Mesenchymal stem cell (in vitro differentiated cells and primary cell): ENCODE data around the gene LGALS8.
"Not testable (repeated sequence)": the region's sequence is repeated elsewhere in the genome, so short reads cannot be mapped to it uniquely, and the experiment has no call there.

ENCODE experiments used
- DNase-seq: peaks from one replicate; pipeline ENCODE4 v3.0.0-alpha.2; 2013
- H2AFZ ChIP-seq: one replicate; pipeline ENCODE4 v1.6.1; 2013; ENCODE audit warnings: low read depth, mild to moderate bottlenecking, control low read depth, inconsistent platforms, low read length, moderate library complexity
- H2AK5ac ChIP-seq: 2 replicates; pipeline ENCODE4 v1.6.1; 2013; ENCODE audit warnings: low read length, moderate library complexity, mild to moderate bottlenecking, inconsistent platforms; ENCODE audit not compliant: severe bottlenecking
- H2BK120ac ChIP-seq: one replicate; pipeline ENCODE4 v1.6.1; 2013; ENCODE audit warnings: low read depth, mild to moderate bottlenecking, inconsistent platforms, low read length, moderate library complexity
- H2BK12ac ChIP-seq, 2 experiments: one replicate each; pipeline ENCODE4 v1.6.1; 2013; ENCODE audit warnings: inconsistent platforms in 2 of 2, low read length in 2 of 2, mild to moderate bottlenecking in 2 of 2, moderate library complexity in 2 of 2, control low read depth in 1 of 2
- H2BK15ac ChIP-seq: one replicate; pipeline ENCODE4 v1.6.1; 2013; ENCODE audit warnings: mild to moderate bottlenecking, low read depth, inconsistent platforms; ENCODE audit not compliant: poor library complexity, severe bottlenecking
- H2BK5ac ChIP-seq: 2 replicates; pipeline ENCODE4 v1.6.1; 2013; ENCODE audit warnings: low read depth, mild to moderate bottlenecking, low read length, control low read depth, inconsistent platforms; ENCODE audit not compliant: poor library complexity, severe bottlenecking
- H3K14ac ChIP-seq, 2 experiments: one replicate each; pipeline ENCODE4 v1.6.1; 2013; ENCODE audit warnings: inconsistent platforms in 2 of 2, low read length in 2 of 2, control low read depth in 1 of 2, mild to moderate bottlenecking in 1 of 2, moderate library complexity in 1 of 2
- H3K18ac ChIP-seq, 2 experiments: one replicate each; pipeline ENCODE4 v1.6.1; 2013; ENCODE audit warnings: inconsistent platforms in 2 of 2, low read length in 2 of 2, control low read depth in 1 of 2, low read depth in 1 of 2, mild to moderate bottlenecking in 1 of 2
- H3K23ac ChIP-seq, 2 experiments: one replicate each; pipeline ENCODE4 v1.6.1; 2013; ENCODE audit warnings: inconsistent platforms in 2 of 2, low read length in 2 of 2, mild to moderate bottlenecking in 2 of 2, moderate library complexity in 2 of 2, control low read depth in 1 of 2
- H3K27ac ChIP-seq: 2 replicates; pipeline ENCODE4 v1.5.1; 2013; ENCODE audit warnings: mild to moderate bottlenecking, moderate library complexity, low read length, control low read depth, inconsistent platforms; ENCODE audit not compliant: poor library complexity, severe bottlenecking
- H3K27me3 ChIP-seq, 2 experiments: 2 replicates each; pipeline versions ENCODE4 v1.6.1 to v1.7.0; 2013; ENCODE audit warnings: low read length in 2 of 2, mild to moderate bottlenecking in 2 of 2, moderate library complexity in 2 of 2, control low read depth in 1 of 2, inconsistent platforms in 1 of 2; ENCODE audit not compliant: control insufficient read depth in 1 of 2, insufficient read depth in 1 of 2
- H3K36me3 ChIP-seq, 2 experiments: 2 replicates each; pipeline versions ENCODE4 v1.6.1 to v1.7.0; 2013; ENCODE audit warnings: low read length in 2 of 2, control low read depth in 1 of 2, inconsistent platforms in 1 of 2, low read depth in 1 of 2, mild to moderate bottlenecking in 1 of 2; ENCODE audit not compliant: insufficient read depth in 2 of 2, control insufficient read depth in 1 of 2
- H3K4ac ChIP-seq, 2 experiments: one replicate each; pipeline ENCODE4 v1.6.1; 2013; ENCODE audit warnings: inconsistent platforms in 2 of 2, low read length in 2 of 2, mild to moderate bottlenecking in 2 of 2, moderate library complexity in 2 of 2, control low read depth in 1 of 2, low read depth in 1 of 2
- H3K4me1 ChIP-seq: 2 replicates; pipeline ENCODE4 v1.6.1; 2013; ENCODE audit warnings: low read depth, low read length, control low read depth; ENCODE audit not compliant: control insufficient read depth, insufficient read depth
- H3K4me2 ChIP-seq: 2 replicates; pipeline ENCODE4 v1.6.1; 2013; ENCODE audit warnings: low read length, mild to moderate bottlenecking, inconsistent platforms; ENCODE audit not compliant: poor library complexity, severe bottlenecking
- H3K4me3 ChIP-seq, 2 experiments: 2 replicates each; pipeline versions ENCODE4 v1.5.1 to v1.7.0; 2013; ENCODE audit warnings: low read length in 2 of 2, mild to moderate bottlenecking in 2 of 2, control low read depth in 1 of 2, low read depth in 1 of 2; ENCODE audit not compliant: insufficient read depth in 1 of 2
- H3K79me1 ChIP-seq: replicated peaks from 2 replicates; pipeline ENCODE4 v1.6.1; 2013; ENCODE audit warnings: mild to moderate bottlenecking, control low read depth, low read length, inconsistent platforms; ENCODE audit not compliant: poor library complexity, severe bottlenecking
- H3K9ac ChIP-seq: 2 replicates; pipeline ENCODE4 v1.7.0; 2013; ENCODE audit warnings: mild to moderate bottlenecking, low read length, moderate library complexity
- H3K9me3 ChIP-seq: 2 replicates; pipeline ENCODE4 v1.7.0; 2013; ENCODE audit warnings: mild to moderate bottlenecking, low read length; ENCODE audit not compliant: control insufficient read depth
- H4K8ac ChIP-seq: one replicate; pipeline ENCODE4 v1.6.1; 2013; ENCODE audit warnings: inconsistent platforms, mild to moderate bottlenecking, low read length, moderate library complexity
- H4K91ac ChIP-seq: one replicate; pipeline ENCODE4 v1.6.1; 2013; ENCODE audit warnings: mild to moderate bottlenecking, low read length, inconsistent platforms
- WGBS: methylation state at CpG from one replicate; pipeline ENCODE4 v1.1.7; 2013; ENCODE audit warnings: mixed read lengths; 5-methylcytosine and 5-hydroxymethylcytosine counted together

LGALS8 gene

GRCh38 chr1:236486356-236487002 lies 37.3 kb upstream of the LGALS8 start:
- Histone ChIP-seq H3K79me1 (no peaks in the 10 kb centered on the region), H4K8ac (no peak overlapping the region), H2AFZ (no peak overlapping the region), H3K4me3 (no peak overlapping the region), H3K23ac (no peak overlapping the region), H3K4me2 (no peak overlapping the region), H3K9ac (no peak overlapping the region), H3K36me3 (no peaks in the 10 kb centered on the region), H3K18ac (no peak overlapping the region), H2AK5ac (no peak overlapping the region), H3K27ac (no peak overlapping the region), H4K91ac (no peak overlapping the region), H2BK12ac (no peak overlapping the region), H3K14ac (no peak overlapping the region), H2BK120ac (no peak overlapping the region), H3K9me3 (no peaks in the 10 kb centered on the region), H3K4ac (no peak overlapping the region), H3K27me3 (peaks cover 0 to 12% of the 10 kb centered on the region in 2 experiments), H2BK15ac (no peak overlapping the region), H3K4me1 (no peaks in the 10 kb centered on the region), H2BK5ac (no peak overlapping the region)
- 90% methylated on average over 3 of the region's 4 CpGs for WGBS
- DNase-seq: no peak

DNA sequence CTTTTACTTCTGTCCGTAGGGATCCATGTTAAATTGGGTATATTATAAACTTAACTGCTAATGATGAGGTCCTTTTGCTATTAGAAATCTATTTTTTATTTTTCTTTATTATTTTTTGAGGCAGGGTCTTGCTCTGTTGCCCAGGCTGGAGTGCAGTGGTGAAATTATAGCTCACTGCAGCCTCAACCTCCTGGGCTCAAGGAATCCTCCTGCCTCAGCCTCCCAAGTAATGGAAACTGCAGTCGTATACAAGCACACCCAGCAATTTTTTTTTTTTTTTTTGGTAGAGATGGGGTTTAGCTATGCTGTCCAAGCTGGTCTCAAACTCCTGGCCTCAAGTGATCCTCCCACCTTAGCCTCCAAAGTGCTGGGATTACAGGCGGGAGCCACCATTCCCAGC lies 34.6 kb upstream of the LGALS8 start:
- H4K91ac ChIP-seq, H3K9me3 ChIP-seq, H2AK5ac ChIP-seq, H2BK15ac ChIP-seq, H3K36me3 ChIP-seq, H4K8ac ChIP-seq, H3K23ac ChIP-seq, H2AFZ ChIP-seq, H2BK12ac ChIP-seq, H3K4ac ChIP-seq, H3K4me3 ChIP-seq, H2BK5ac ChIP-seq, H3K27ac ChIP-seq, H3K9ac ChIP-seq, H2BK120ac ChIP-seq, H3K4me2 ChIP-seq, H3K14ac ChIP-seq, H3K79me1 ChIP-seq, H3K4me1 ChIP-seq, DNase-seq, H3K18ac ChIP-seq: not testable (repeated sequence)
- H3K27me3 ChIP-seq: peaks cover 0 to 14% of the 10 kb centered on the region in 2 experiments
- WGBS: no CpG with 5 or more reads among the region's 3 CpGs

- Histone ChIP-seq H4K8ac (no peak overlapping the region), H3K9ac (no peak overlapping the region), H2BK12ac (no peak overlapping the region), H4K91ac (no peak overlapping the region), H3K4ac (no peak overlapping the region), H2AFZ (no peak overlapping the region), H2BK15ac (no peak overlapping the region), H3K4me2 (no peak overlapping the region), H3K27ac (no peak overlapping the region), H3K27me3 (peaks cover 0 to 20% of the 10 kb centered on the region in 2 experiments), H3K14ac (no peak overlapping the region), H2BK5ac (no peak overlapping the region), H3K4me3 (no peak overlapping the region), H3K36me3 (no peaks in the 10 kb centered on the region), H3K9me3 (no peaks in the 10 kb centered on the region), H3K4me1 (no peaks in the 10 kb centered on the region), H3K23ac (no peak overlapping the region), H3K18ac (no peak overlapping the region), H2AK5ac (no peak overlapping the region), H3K79me1 (no peaks in the 10 kb centered on the region), H2BK120ac (no peak overlapping the region)
- peak; percentile 52 for DNase-seq
- WGBS: 57% methylated on average over 8 of the region's 11 CpGs
Measured at GRCh38 chr1:236489710-236490377, 33.9 kb upstream of the LGALS8 start.

DNA sequence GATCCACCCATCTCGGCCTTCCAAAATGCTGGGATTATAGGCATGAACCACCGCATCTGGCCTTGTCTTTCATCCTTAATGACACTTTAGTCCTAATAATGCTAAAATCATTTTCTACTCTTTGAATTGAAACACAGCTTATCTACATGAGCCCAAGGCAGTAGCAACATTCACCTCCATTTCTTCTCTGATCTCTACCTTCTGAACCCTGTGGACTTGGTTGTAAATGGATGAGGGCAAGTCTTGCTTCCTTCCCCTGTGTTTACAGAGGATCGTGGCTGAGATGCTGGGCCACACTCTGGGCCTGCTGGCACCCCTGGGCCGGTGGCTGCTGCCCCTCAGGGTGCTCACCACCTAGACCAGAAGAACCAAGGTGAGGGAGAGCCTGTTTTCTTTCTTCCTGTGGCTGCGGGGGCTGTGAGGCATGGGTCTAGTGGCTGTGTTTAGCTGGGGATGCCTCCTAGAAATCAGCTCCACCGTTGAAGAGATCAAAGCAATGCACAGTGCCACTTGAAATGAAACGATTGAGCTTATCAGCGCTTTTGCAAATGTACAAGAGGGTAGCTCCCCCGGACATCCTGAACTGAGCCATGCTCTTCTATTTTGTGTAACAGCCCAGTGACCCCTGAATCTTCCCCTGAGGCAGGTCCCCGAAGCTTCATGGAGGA lies 32.2 kb upstream of the LGALS8 start:
- no peak overlapping the region for H2AK5ac ChIP-seq
- no peak overlapping the region for H2BK5ac ChIP-seq
- no peak overlapping the region for H3K27ac ChIP-seq
- H3K9ac ChIP-seq: no peak overlapping the region
- H3K79me1 ChIP-seq: no peaks in the 10 kb centered on the region
- H2BK120ac ChIP-seq: no peak overlapping the region
- no peak overlapping the region for H4K91ac ChIP-seq
- peak overlapping the region in 1 of 2 experiments; percentile 32 for H3K14ac ChIP-seq
- no peaks in the 10 kb centered on the region for H3K9me3 ChIP-seq
- no peak overlapping the region for H2AFZ ChIP-seq
- H2BK15ac ChIP-seq: no peak overlapping the region
- H3K36me3 ChIP-seq: no peaks in the 10 kb centered on the region
- H3K4me1 ChIP-seq: no peaks in the 10 kb centered on the region
- peak overlapping the region in 1 of 2 experiments; percentile 43 for H3K18ac ChIP-seq
- no peak overlapping the region for H3K4ac ChIP-seq
- no peak overlapping the region for H4K8ac ChIP-seq
- peaks cover 0 to 24% of the 10 kb centered on the region in 2 experiments for H3K27me3 ChIP-seq
- DNase-seq: no peak
- no peak overlapping the region for H3K4me3 ChIP-seq
- H2BK12ac ChIP-seq: no peak overlapping the region
- WGBS: 89% methylated on average over 10 of the region's 10 CpGs
- no peak overlapping the region for H3K4me2 ChIP-seq
- no peak overlapping the region for H3K23ac ChIP-seq
